Thyroid gland (tissue), 4 donors: ENCODE data around the gene RNASEH1. TPM values are rescaled to one million over a fixed set of nuclear protein-coding genes. Genes with fewer than 3 reads are reported as not detected.

Experiments
- DNase-seq, 2 donors: peaks; one replicate each; pipeline ENCODE4 v3.0.0-alpha.2; 2019
- H3K27ac ChIP-seq, 3 donors: fragments of 200-600 bp; sonication (generic); 1 replicate in 2 of 3; 2 replicates in 1 of 3; pipeline ENCODE4 v1.5.1; 2016 to 2019; ENCODE audit warnings: mild to moderate bottlenecking in 1 of 3, moderate library complexity in 1 of 3
- H3K27me3 ChIP-seq: fragments of 200-600 bp; sonication (generic); one replicate; pipeline ENCODE4 v1.5.1; 2019
- H3K36me3 ChIP-seq, 2 donors: fragments of 200-600 bp; sonication (generic); one replicate each; pipeline ENCODE4 v1.5.1; 2016 to 2019
- H3K4me1 ChIP-seq, 2 donors: fragments of 200-600 bp; sonication (generic); one replicate each; pipeline ENCODE4 v1.5.1; 2017 to 2019
- H3K4me3 ChIP-seq, 3 donors: fragments of 200-600 bp; sonication (generic); replicated peaks in 1 of 3; 1 replicate in 2 of 3; 2 replicates in 1 of 3; pipeline ENCODE4 v1.5.1; 2016; ENCODE audit warnings: mild to moderate bottlenecking in 1 of 3
- H3K9me3 ChIP-seq: fragments of 200-600 bp; sonication (generic); one replicate; pipeline ENCODE4 v1.5.1; 2017
- POLR2A ChIP-seq, 2 donors: fragments of 450-650 bp; IDR thresholded peaks; one replicate each; pipeline ENCODE4 v1.6.1; 2017; ENCODE audit warnings: antibody characterized with exemption in 2 of 2, mild to moderate bottlenecking in 2 of 2, moderate library complexity in 1 of 2
- WGBS, 2 donors: methylation state at CpG; one replicate each; pipeline ENCODE4 v1.1.5; 2017; 5-methylcytosine and 5-hydroxymethylcytosine counted together
- intact Hi-C: fragments of 100-400 bp; cut with DNase I; formaldehyde crosslinking; loops from one replicate; pipeline ENCODE4 v1.15.1; 2023
- total RNA-seq, 4 donors: library from RNA; depleted of rRNA; stranded (reverse); fragments of >200 nt; gene quantifications; one replicate each; pipeline ENCODE4 v1.2.3, GENCODE V29; 2016
- TF ChIP-seq, protein P1 (sequence below), 6 experiments: fragments of 200-600 bp in 3 of 6; fragments of 450-650 bp in 3 of 6; sonication (generic) in 3 of 6; IDR thresholded peaks; one replicate each; pipeline ENCODE4 v1.5.1; 2016 to 2019; ENCODE audit warnings: antibody characterized with exemption in 6 of 6, mild to moderate bottlenecking in 2 of 6, inconsistent platforms in 1 of 6, moderate library complexity in 1 of 6

Gene RNASEH1
- total RNA-seq, 4 donors from 2014 or later: 13.3 to 23.1 (median 19.2) TPM

DNA sequence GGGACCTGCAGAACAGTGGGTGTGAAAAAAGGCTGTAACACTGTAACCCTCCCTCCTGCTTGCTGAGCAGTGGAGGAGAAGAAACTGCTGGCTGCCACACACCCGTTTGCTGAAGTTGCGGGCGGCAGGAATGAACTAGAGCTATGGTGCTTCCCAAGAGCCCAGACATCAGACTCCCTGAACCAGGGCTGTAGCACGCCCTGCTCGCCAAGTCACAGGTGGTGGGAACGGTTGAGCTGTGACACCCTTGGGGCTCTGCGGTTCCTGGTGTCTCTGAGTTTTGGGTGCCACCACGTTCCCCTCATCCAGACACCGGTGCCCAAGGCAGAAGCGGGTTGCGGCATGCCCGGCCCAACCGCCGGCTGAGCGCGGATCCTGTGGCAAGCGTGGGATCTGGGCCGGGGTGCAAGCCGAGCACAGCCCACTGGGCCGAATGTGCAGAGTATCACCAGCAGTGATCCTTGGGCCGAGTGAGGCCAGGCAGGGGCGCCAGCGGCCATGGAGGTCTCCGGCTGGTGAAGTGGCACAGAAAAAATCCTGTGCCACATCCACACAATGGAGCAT is 23.8 kb downstream of the RNASEH1 start:
- no peak overlapping the region for H3K4me3 ChIP-seq
- no peak for DNase-seq
- TF ChIP-seq, protein P1, sequence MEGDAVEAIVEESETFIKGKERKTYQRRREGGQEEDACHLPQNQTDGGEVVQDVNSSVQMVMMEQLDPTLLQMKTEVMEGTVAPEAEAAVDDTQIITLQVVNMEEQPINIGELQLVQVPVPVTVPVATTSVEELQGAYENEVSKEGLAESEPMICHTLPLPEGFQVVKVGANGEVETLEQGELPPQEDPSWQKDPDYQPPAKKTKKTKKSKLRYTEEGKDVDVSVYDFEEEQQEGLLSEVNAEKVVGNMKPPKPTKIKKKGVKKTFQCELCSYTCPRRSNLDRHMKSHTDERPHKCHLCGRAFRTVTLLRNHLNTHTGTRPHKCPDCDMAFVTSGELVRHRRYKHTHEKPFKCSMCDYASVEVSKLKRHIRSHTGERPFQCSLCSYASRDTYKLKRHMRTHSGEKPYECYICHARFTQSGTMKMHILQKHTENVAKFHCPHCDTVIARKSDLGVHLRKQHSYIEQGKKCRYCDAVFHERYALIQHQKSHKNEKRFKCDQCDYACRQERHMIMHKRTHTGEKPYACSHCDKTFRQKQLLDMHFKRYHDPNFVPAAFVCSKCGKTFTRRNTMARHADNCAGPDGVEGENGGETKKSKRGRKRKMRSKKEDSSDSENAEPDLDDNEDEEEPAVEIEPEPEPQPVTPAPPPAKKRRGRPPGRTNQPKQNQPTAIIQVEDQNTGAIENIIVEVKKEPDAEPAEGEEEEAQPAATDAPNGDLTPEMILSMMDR (IDR thresholded peaks at IDR 0.05): no peak
- no peak for TF ChIP-seq POLR2A (IDR thresholded peaks at IDR 0.05)
- 86 to 94% methylated on average over 12 to 24 of the region's 24 CpGs for WGBS, 2 donors
- no peaks in the 10 kb centered on the region for H3K9me3 ChIP-seq
- intact Hi-C loops: no loop called here
- no peaks in the 10 kb centered on the region for H3K27me3 ChIP-seq
- no peaks in the 10 kb centered on the region for H3K36me3 ChIP-seq
- H3K4me1 ChIP-seq: peaks cover 0 to 14% of the 10 kb centered on the region in 2 donors
- H3K27ac ChIP-seq: no peak overlapping the region

DNA sequence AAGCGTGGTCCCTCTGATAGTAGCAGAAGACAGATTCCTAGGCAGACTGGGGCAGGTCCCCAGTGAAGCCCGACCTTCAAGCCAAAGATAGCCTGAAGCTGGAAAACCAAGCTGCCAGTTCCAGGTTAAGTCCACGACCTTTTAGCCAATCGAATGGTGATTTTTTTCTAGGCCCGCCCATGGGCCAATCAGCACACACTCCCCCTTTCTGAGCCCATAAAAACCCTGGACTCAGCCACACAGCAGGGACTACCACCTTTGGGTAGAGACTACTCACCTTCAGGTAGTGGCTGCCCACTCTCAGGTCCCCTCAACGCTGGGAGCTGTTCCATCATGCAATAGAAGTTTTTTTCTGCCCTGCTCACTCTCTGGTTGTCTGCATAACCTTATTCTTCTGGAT is 24.3 kb downstream of the RNASEH1 start:
- H3K4me3 ChIP-seq: no peak overlapping the region
- intact Hi-C loops: no loop called here
- H3K27ac ChIP-seq: no peak overlapping the region
- 92 to 96% methylated on average over 6 of the region's 6 CpGs for WGBS, 2 donors
- H3K36me3 ChIP-seq: no peaks in the 10 kb centered on the region
- no peaks in the 10 kb centered on the region for H3K9me3 ChIP-seq
- peaks cover 0 to 14% of the 10 kb centered on the region in 2 donors for H3K4me1 ChIP-seq
- no peaks in the 10 kb centered on the region for H3K27me3 ChIP-seq
- no peak for DNase-seq
- TF ChIP-seq POLR2A (IDR thresholded peaks at IDR 0.05): no peak
- TF ChIP-seq, protein P1 (IDR thresholded peaks at IDR 0.05): no peak

DNA sequence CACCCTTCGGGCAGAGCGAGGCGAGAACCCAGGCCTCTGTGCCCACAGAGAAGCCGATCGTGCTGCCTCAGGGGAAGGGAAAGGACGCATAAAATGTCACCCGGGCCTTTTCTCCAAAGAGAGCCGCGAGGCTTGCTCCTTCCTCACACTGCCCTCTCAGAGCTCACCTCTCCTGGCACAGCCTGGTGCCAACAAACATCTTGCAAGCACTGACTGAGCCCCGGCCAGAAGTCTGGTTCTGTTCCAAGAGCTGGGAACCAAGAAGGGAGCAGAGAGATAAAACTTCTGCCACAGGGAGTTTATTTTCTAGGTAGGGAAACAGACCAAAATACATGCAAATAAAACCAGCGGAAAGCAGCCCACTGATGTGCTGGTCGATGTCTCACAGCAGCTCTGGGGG is 25.2 kb downstream of the RNASEH1 start:
- Histone ChIP-seq H3K27me3 (no peaks in the 10 kb centered on the region), H3K27ac (no peak overlapping the region), H3K4me1 (peaks cover 0 to 14% of the 10 kb centered on the region in 2 donors), H3K9me3 (no peaks in the 10 kb centered on the region), H3K4me3 (no peak overlapping the region), H3K36me3 (no peaks in the 10 kb centered on the region)
- 93 to 95% methylated on average over 12 of the region's 12 CpGs for WGBS, 2 donors
- no peak for DNase-seq
- intact Hi-C loops: no loop called here
- TF ChIP-seq, protein P1 (IDR thresholded peaks at IDR 0.05): no peak
- TF ChIP-seq POLR2A (IDR thresholded peaks at IDR 0.05): no peak

DNA sequence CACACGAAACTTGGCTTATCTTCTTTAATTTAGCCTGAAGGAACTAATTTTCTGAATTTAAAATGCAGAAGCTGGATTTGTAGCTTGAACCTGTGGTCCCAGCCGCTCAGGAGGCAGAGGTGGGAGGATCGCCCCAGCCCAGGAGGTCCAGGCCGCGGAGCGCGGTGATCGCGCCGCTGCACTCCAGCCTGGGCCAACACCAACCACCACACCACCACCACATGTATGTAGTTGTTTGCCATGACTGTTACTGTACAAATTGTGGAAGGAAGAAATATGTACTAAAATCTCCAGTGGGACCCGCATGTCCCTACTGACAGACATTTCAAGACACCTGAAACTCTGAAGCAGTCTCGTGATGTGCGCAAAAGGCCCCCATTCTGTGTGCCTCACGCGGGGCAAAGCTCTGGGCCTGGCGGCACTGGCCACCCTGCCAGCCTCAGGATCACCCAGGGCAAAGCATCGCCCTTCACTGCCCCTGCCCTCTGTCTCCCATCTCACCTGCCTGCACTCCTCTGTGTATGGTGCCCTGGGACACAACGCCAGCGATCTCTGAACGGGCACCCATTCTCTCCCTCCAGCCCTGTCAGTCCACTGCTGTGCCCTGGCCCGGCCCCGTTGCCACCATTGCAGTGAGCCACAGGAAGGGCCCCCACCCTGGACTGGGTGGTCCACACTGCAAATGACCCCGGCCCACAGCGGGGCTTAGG is 28.7 kb downstream of the RNASEH1 start:
- WGBS, 2 donors: 96 to 97% methylated on average over 22 of the region's 24 CpGs
- intact Hi-C loops: no loop called here
- Histone ChIP-seq H3K4me1 (peaks cover 6 to 9% of the 10 kb centered on the region in 2 donors), H3K9me3 (no peaks in the 10 kb centered on the region), H3K27me3 (no peaks in the 10 kb centered on the region), H3K27ac (no peak overlapping the region), H3K4me3 (no peak overlapping the region), H3K36me3 (no peaks in the 10 kb centered on the region)
- TF ChIP-seq, protein P1 (IDR thresholded peaks at IDR 0.05): no peak
- TF ChIP-seq POLR2A (IDR thresholded peaks at IDR 0.05): no peak
- DNase-seq: no peak
